HG02678 (cell line): Measurements from ENCODE around the gene UTS2B.

Experiments
- ATAC-seq: cut with Tn5 transposase; IDR thresholded peaks from one replicate; pipeline ENCODE4 v1.9.1; 2021; ENCODE audit warnings: mild to moderate bottlenecking, moderate library complexity; ENCODE audit not compliant: unreplicated experiment

Gene UTS2B

GRCh38 chr3:191246034-191246433 is 84.3 kb downstream of the UTS2B start:
- ATAC-seq = peak; percentile 78

DNA sequence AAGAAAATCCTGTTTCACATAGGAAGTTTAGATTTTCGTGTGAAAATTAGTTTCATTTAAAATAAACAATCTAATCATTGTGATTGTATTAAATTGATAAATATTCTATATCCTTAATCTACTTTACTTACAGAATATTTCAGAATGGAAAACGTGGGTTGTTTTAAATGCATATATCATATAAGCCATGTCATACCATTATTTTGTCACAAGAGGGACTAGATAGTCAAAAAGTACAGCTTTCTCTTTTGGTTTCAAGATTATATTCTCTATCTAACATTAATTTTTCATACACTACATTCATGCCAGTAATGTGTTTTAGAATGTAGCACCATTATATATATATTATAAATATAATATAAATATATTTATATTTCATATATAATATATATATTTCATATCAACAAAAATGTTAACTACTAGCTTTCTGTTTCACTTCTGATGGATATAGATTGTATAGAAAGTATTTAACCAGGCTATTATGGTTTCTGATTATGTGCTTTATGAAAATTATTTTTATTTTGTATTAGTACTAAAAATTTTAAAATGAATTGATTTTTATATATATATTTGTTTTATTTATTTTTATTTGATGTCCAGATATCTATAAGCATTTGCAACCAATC is 86.0 kb downstream of the UTS2B start:
- no peak for ATAC-seq

DNA sequence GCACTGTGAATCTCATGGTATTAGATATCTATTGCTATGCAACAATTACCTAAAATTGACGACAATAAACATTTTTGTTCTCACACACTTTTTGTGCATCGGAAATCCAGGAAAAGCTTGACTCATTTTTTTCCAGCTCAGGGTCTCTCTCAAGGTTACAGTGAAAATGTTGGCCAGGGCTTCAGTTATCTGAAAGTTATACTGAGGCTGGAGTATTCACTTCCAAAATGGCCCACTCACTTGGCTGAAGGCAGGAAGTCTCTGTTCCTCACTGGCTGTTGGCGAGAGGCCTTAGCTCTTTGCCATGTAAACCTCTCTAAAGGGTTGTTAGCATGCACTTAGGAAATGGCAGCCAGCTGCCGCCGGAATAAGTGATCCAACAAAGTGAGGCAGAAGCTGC is 89.8 kb downstream of the UTS2B start:
- ATAC-seq = no peak

GRCh38 chr3:191239407-191240031 is 90.8 kb downstream of the UTS2B start:
- no peak for ATAC-seq

DNA sequence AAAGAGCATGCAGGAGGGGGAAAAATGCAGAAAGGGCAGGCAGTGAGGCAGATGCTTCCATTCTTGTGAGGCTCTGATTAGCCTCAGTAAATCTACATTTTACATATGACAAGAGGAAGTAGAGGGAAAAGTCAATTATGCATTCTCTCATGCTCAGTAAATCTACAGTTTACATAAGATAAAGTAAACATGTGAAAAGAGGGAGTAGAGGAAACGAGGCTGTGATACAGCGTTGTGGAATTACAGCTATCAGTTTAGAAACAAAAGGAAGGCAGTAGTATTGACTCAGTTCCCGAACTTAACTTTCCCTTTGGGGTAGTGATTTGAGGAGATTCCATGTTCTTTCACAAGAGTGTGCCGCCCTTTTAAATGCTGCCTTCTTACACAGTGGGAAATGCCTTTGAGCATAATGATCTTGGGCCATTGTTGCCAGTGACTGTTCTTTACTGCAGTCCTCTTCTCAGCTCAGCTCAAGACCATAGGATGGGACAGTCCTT is 92.0 kb downstream of the UTS2B start:
- no peak for ATAC-seq

DNA sequence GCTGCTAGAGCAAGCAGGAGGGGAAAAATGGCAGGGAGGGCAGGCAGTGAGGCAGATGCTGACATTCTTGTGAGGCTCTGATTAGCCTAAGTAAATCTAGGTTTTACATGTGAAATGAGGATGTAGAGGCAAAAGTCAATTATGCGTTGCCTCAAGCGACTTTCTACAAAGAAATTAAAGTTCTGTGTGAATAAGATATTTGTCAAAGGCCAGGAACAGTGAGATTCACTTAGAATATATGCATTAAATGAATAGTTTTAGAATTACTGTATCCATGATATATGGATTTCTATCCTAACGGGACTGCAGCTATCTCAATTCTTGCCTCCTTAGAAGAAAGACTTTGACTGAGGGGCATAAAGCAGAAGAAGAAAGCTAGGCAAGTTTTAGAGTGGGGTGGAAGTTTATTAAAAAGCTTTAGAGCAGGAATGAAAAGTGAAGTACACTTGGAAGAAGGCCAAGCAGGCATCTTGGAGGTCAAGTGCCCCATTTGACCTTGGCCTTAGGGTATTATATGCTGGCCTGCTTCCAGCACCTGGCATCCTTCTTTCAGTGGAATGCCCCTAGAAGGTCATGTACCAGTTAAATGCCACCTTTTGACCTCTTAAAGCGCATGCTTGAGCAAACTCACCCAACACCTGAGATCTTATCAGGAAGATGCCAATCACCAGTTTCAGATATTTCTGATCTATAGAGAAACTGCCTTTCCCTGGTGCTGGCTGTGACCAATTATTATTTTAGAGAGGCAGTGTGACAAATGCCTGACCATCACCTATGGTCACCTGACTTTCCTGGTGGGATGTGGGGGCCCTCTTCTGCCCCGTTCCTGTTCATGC is 93.1 kb downstream of the UTS2B start:
- no peak for ATAC-seq

GRCh38 chr3:191236646-191237045 is 93.7 kb downstream of the UTS2B start:
- no peak for ATAC-seq

- peak; percentile 99 for ATAC-seq
Measured at GRCh38 chr3:191235331-191236314, 94.7 kb downstream of the UTS2B start.

DNA sequence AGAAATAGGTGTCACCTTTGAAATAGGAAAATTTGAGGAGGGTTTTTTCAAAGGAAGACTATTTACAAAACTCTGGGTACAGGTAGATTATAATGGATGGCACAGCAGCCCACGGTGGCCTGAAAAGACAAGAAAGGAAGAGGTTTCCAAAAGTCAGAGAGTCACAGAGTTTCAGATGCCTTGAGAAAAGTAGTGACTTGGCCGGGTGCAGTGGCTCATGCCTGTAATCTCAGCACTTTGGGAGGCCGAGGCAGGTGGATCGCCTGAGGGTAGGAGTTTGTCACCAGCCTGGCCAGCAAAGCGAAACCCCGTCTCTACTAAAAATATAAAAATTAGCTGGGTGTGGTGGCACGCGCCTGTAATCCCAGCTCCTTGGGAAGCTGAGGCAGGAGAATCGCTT is 96.1 kb downstream of the UTS2B start:
- ATAC-seq = no peak

GRCh38 chr3:191227541-191227940 is 102.8 kb downstream of the UTS2B start:
- no peak for ATAC-seq

DNA sequence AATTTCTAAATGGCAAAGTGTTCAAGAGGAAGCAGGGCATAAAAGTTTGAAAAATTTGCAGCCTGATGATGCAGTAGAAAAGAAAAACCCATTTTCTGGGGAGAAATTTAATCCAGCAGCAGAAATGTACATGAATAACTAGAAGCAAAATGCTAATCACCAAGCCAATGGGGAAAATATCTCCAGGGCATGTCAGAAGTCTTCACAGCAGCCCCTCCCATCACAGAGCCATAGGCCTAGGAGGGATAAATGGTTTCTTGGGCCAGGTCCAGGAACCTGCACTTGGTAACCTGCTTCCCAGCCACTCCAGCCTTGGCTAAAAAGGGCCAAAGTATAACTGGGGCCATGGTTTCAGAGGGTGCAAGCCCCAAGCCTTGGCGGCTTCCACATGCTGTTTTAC is 108.7 kb downstream of the UTS2B start:
- ATAC-seq = no peak

GRCh38 chr3:191220908-191221307 is 109.4 kb downstream of the UTS2B start:
- ATAC-seq = no peak

DNA sequence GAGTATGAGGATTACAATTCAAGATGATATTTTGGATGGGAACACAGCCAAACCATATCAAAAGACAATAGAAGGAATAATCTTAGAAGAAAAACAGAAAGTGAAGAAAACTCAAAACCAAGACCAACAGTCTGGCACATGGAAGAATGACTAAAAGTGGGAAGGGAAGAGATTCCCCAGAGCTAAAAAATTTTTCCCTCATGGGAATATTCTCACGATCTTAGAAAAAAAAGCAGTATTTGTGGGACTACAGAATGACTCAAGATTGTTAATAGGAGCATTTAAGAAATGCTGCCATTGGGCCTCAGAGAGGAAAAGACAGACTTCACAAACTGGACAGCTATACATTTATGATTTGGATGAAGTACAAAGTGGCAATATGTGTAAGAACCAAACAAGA is 113.0 kb downstream of the UTS2B start:
- ATAC-seq = no peak
